Measurements from ENCODE around the gene CPLX4.

Gene CPLX4

DNA sequence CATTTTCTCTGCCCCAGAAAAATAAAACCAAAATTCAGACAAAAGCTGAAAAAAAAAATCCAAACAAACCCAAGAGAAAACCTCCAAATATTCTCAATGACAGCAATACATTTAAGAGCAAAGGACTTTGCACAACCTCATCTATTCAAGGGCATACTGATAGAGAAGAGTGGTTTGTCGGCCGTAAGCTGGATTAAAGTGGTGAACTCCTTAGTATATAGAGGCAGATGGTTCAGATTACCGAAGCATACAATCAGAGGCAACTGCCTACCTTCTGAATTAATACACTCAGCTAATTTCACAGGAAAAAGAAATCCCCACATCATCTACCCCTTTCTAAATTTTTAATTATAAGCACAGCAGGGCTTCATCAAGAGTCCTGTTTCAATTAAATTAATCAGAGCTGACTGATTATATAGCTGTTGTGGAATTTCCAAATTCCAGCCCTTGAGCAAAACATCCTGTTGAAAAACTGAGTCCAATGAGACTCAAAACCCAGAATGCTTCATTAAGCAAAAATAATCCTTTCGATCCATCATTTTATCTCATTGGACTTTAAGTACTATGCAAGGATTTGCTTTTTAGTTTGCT is at the start of gene CPLX4:
Gene CPLX4 (minus strand): TSS at position 190 of the 591 bp plus-strand sequence. CDS start 187 bp downstream, at position 3.
- no peaks in the 10 kb centered on the region for H3K9me3 Mint-ChIP-seq
- H3K27ac Mint-ChIP-seq = no peak within 1 kb of the TSS
- no peaks in the 10 kb centered on the region for H3K4me1 Mint-ChIP-seq
- no peak for DNase-seq (ENCODE audit: low spot score in 2 of 2)
- H3K36me3 Mint-ChIP-seq = no peaks in the 10 kb centered on the region
- H3K4me3 Mint-ChIP-seq = no peak within 1 kb of the TSS
- ATAC-seq = no peak

DNA sequence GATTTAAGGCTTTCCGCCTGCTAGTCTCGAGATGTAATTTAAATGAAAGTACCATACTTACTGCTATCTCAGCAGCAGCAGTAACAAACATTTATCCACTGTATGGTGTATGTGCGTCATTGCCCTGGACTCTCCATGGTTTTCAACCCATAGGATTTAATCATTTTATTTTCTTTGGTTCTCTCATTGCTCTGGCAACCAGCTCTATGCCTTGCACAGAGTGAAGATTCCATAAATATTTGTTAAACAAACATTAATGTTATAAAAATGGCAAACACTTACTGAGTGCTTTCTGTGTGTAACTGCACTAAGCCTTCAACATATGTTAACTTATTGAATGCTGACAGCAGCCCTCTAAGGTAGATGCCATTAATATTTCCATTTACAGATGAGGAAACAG is 41.9 kb upstream of the CPLX4 start:
- no peaks in the 10 kb centered on the region for H3K9me3 Mint-ChIP-seq
- DNase-seq (ENCODE audit: low spot score in 2 of 2) (no peak), ATAC-seq (no peak)
- H3K36me3 Mint-ChIP-seq = peaks cover 39% of the 10 kb centered on the region
- peaks cover 10% of the 10 kb centered on the region for H3K4me1 Mint-ChIP-seq
- H3K4me3 Mint-ChIP-seq = peak overlapping the region; percentile 88
- H3K27ac Mint-ChIP-seq = no peak overlapping the region

- Mint-ChIP-seq H3K36me3 (peaks cover 47% of the 10 kb centered on the region), H3K4me1 (peaks cover 10% of the 10 kb centered on the region), H3K4me3 (peak overlapping the region; percentile 88), H3K27ac (peak overlapping the region; percentile 98), H3K9me3 (no peaks in the 10 kb centered on the region)
- peak; percentile 6 for ATAC-seq
- DNase-seq (ENCODE audit: low spot score in 2 of 2) = no peak
Observed at GRCh38 chr18:59359576-59359952, 41.1 kb upstream of the CPLX4 start.

DNA sequence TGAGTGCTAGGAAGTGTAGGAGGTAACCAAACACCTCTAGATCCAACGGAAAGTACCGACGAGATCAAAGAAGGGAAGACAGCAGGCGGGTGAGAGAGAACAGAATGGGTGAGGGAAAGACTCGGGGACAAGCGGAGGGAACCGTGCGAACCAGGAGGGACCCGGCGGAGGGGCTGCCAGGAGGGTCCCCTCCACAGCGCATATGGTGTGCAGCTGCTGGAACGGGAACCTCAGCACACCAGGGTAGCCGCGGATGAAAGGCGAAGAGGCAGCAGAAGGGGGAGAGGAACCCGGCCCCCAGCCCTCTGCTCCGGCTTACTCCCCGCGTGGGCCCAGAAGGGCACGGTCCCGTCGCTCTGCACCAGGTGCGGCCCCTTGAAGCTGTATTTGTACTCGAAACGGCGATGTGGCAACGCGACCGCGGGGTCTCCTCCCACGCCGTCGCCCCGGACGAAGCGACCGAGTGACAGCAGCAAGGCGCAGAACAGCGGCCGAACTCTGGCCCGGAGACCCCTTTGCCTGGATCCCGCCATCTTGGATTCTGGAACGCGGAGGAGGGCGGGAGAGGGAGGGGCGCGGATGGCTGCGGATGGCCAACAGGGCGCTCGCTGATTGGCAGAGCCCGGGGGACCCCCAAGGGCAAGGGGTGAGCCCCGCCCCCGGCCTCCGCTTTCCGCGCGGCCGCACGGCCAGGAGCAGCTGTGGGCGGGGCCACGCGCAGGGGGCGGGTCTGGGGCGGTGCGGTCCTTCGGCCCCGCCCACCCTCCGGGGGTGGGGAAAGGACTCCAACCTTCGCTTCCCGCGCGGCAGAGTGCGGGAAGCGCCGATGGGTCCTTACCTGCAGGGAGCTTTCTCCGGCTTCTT is 40.5 kb upstream of the CPLX4 start, which contains the start of gene LMAN1:
Gene LMAN1 (minus strand): TSS at position 554 of the 864 bp plus-strand sequence. CDS start 21 bp downstream, at position 533.
- H3K9me3 Mint-ChIP-seq = no peaks in the 10 kb centered on the region

DNA sequence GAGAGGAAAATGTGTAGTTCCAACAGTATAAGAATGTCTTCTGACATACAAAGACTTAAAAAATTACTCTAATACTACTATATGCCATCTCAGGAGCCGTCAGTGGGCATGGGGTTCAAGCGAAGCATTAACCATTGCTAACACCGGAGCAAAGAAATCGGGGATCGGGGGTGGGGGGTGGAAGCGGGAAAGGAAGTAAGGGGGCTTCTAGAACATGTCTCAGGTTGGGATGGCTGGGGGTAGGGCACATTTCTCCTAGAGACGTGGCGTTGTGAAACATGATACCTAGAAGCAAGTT is 39.9 kb upstream of the CPLX4 start:
- H3K27ac Mint-ChIP-seq = peak overlapping the region; percentile 98
- DNase-seq (ENCODE audit: low spot score in 2 of 2) (no peak), ATAC-seq (no peak)
- H3K4me1 Mint-ChIP-seq = peaks cover 11% of the 10 kb centered on the region
- H3K36me3 Mint-ChIP-seq = peaks cover 59% of the 10 kb centered on the region
- no peaks in the 10 kb centered on the region for H3K9me3 Mint-ChIP-seq
- H3K4me3 Mint-ChIP-seq = peak overlapping the region; percentile 88

More for the DNA sequence above, 40.5 kb upstream of the CPLX4 start, which contains the start of gene LMAN1:
- DNase-seq (ENCODE audit: low spot score in 2 of 2) (peak; percentile 94 to 95), ATAC-seq (peak; percentile 95)
- Mint-ChIP-seq H3K4me1 (peaks cover 10% of the 10 kb centered on the region), H3K27ac (peak within 1 kb of the TSS; percentile 98), H3K36me3 (peaks cover 53% of the 10 kb centered on the region), H3K4me3 (peak within 1 kb of the TSS; percentile 88)

GRCh38 chr18:59357928-59358327 is 39.5 kb upstream of the CPLX4 start:
- DNase-seq (ENCODE audit: low spot score in 2 of 2) (no peak), ATAC-seq (peak; percentile 60)
- H3K36me3 Mint-ChIP-seq = peaks cover 63% of the 10 kb centered on the region
- no peaks in the 10 kb centered on the region for H3K9me3 Mint-ChIP-seq
- H3K4me3 Mint-ChIP-seq = peak overlapping the region; percentile 88
- peaks cover 16% of the 10 kb centered on the region for H3K4me1 Mint-ChIP-seq
- peak overlapping the region; percentile 98 for H3K27ac Mint-ChIP-seq

DNA sequence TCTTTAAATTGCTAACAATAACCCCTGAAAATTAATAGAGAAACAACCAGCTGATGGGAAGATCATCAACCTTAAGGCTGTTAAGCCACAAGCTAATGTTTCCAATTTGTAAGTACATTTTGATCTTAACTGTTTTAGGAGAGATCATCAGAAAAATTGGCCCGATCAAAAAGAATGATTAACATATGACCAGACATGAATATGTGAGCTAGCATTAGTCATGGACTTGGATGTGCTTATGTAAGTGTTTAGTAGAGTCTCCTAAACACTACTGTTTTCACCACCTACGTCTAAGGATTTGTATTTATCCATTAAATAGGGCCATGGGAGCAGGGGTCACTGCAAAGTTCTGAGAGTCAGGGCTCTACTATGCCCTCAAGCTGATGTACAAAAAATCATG is 36.3 kb upstream of the CPLX4 start:
- Mint-ChIP-seq H3K4me3 (no peak overlapping the region), H3K9me3 (no peaks in the 10 kb centered on the region), H3K27ac (no peak overlapping the region), H3K4me1 (peaks cover 37% of the 10 kb centered on the region), H3K36me3 (peaks cover 95% of the 10 kb centered on the region)
- ATAC-seq = no peak
- no peak for DNase-seq (ENCODE audit: low spot score in 2 of 2)

GRCh38 chr18:59353079-59353680 is 34.7 kb upstream of the CPLX4 start:
- peaks cover 37% of the 10 kb centered on the region for H3K4me1 Mint-ChIP-seq

DNA sequence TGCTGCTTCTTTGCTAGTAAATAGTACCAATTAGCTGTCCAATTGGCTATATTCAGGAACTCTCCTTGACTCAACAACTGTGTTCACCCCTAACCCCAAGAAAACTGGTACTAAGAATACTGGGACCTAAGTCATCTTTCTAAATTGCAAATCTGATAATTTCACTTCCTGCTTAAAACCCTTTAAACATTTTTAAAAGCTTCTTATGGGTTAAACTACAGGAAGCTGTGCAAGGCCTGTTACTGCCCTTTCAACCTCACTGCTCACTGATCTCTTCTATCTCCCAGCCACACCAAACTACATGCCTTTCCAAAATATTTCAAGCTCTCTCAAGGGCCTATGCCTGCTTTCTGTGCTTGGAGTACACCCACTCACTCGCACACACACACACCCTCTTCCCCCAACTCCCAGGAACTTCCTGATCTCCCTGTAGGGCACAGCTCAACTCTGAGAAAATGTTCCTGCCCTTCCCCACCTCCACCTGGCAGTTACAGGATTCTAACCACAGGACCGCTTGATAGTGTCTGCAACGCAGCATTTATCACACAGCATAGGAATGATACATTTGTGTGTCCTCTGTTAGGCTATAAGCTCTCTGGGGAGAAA is 33.9 kb upstream of the CPLX4 start:
- DNase-seq (ENCODE audit: low spot score in 2 of 2) = no peak
- ATAC-seq = peak; percentile 44
- H3K4me1 Mint-ChIP-seq = peaks cover 35% of the 10 kb centered on the region
- peak overlapping the region; percentile 10 for H3K4me3 Mint-ChIP-seq
- peaks cover 100% of the 10 kb centered on the region for H3K36me3 Mint-ChIP-seq
- peak overlapping the region; percentile 51 for H3K27ac Mint-ChIP-seq
- no peaks in the 10 kb centered on the region for H3K9me3 Mint-ChIP-seq

More at GRCh38 chr18:59353079-59353680, 34.7 kb upstream of the CPLX4 start:
- DNase-seq (ENCODE audit: low spot score in 2 of 2) (no peak), ATAC-seq (no peak)
- peak overlapping the region; percentile 51 for H3K27ac Mint-ChIP-seq
- peaks cover 100% of the 10 kb centered on the region for H3K36me3 Mint-ChIP-seq
- no peak overlapping the region for H3K4me3 Mint-ChIP-seq
- H3K9me3 Mint-ChIP-seq = no peaks in the 10 kb centered on the region

- no peak overlapping the region for H3K27ac Mint-ChIP-seq
- DNase-seq (ENCODE audit: low spot score in 2 of 2) (no peak), ATAC-seq (no peak)
Observed at GRCh38 chr18:59345556-59345955, 27.1 kb upstream of the CPLX4 start.

GRCh38 chr18:59344996-59345395 is 26.5 kb upstream of the CPLX4 start:
- H3K27ac Mint-ChIP-seq = no peak overlapping the region
- DNase-seq (ENCODE audit: low spot score in 2 of 2) (no peak), ATAC-seq (no peak)
- peaks cover 11% of the 10 kb centered on the region for H3K9me3 Mint-ChIP-seq
- H3K4me1 Mint-ChIP-seq = peaks cover 48% of the 10 kb centered on the region
- no peak overlapping the region for H3K4me3 Mint-ChIP-seq
- H3K36me3 Mint-ChIP-seq = peaks cover 100% of the 10 kb centered on the region

More at GRCh38 chr18:59345556-59345955, 27.1 kb upstream of the CPLX4 start:
- Mint-ChIP-seq H3K4me3 (no peak overlapping the region), H3K36me3 (peaks cover 100% of the 10 kb centered on the region), H3K4me1 (peaks cover 45% of the 10 kb centered on the region), H3K9me3 (peaks cover 9% of the 10 kb centered on the region)

GRCh38 chr18:59343926-59344325 is 25.5 kb upstream of the CPLX4 start:
- no peak for DNase-seq (ENCODE audit: low spot score in 2 of 2)
- Mint-ChIP-seq H3K4me3 (no peak overlapping the region), H3K9me3 (peaks cover 11% of the 10 kb centered on the region), H3K27ac (no peak overlapping the region), H3K36me3 (peaks cover 100% of the 10 kb centered on the region), H3K4me1 (peaks cover 48% of the 10 kb centered on the region)
- ATAC-seq = no peak

DNA sequence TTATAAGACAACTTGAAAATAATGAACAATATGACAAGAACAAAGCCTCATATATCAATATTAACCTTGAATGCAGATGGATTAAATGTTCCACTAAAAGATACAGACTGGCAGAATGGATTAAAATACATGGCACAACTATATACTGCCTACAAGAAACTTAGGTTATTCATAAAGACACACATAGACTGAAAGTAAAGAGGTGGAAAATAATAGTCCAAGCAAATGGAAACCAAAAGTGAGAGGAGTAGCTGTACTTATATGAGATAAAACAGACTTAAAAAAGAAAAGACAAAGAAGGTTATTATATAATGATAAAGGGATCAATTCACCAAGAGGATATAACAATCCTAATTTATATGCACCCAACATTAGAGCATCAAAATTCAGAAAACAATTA is 22.4 kb upstream of the CPLX4 start:
- DNase-seq (ENCODE audit: low spot score in 2 of 2) (no peak), ATAC-seq (peak; percentile 77)
- peak overlapping the region; percentile 17 for H3K27ac Mint-ChIP-seq
- peaks cover 11% of the 10 kb centered on the region for H3K9me3 Mint-ChIP-seq
- peaks cover 100% of the 10 kb centered on the region for H3K36me3 Mint-ChIP-seq
- peaks cover 48% of the 10 kb centered on the region for H3K4me1 Mint-ChIP-seq
- H3K4me3 Mint-ChIP-seq = peak overlapping the region; percentile 24

- H3K9me3 Mint-ChIP-seq = peaks cover 11% of the 10 kb centered on the region
- peaks cover 48% of the 10 kb centered on the region for H3K4me1 Mint-ChIP-seq
- no peak overlapping the region for H3K27ac Mint-ChIP-seq
- H3K4me3 Mint-ChIP-seq = no peak overlapping the region
- H3K36me3 Mint-ChIP-seq = peaks cover 100% of the 10 kb centered on the region
- DNase-seq (ENCODE audit: low spot score in 2 of 2) = no peak
- no peak for ATAC-seq
Observed at GRCh38 chr18:59340312-59340711, 21.9 kb upstream of the CPLX4 start.

GRCh38 chr18:59332986-59333385 is 14.5 kb upstream of the CPLX4 start:
- Mint-ChIP-seq H3K36me3 (peaks cover 100% of the 10 kb centered on the region), H3K4me3 (no peak overlapping the region), H3K9me3 (no peaks in the 10 kb centered on the region), H3K4me1 (peaks cover 6% of the 10 kb centered on the region), H3K27ac (no peak overlapping the region)
- no peak for DNase-seq (ENCODE audit: low spot score in 2 of 2)
- ATAC-seq = no peak
